Smooth muscle cell of the brain vasculature (primary cell): ENCODE measurements around the gene DUSP19.
A peak's percentile ranks its signal among the peaks of the same experiment; 100 is the strongest.

Source experiments
- DNase-seq: peaks from one replicate; pipeline ENCODE4 v3.0.0-alpha.2; 2012; ENCODE audit warnings: low read depth, low spot score

Gene DUSP19

DNA sequence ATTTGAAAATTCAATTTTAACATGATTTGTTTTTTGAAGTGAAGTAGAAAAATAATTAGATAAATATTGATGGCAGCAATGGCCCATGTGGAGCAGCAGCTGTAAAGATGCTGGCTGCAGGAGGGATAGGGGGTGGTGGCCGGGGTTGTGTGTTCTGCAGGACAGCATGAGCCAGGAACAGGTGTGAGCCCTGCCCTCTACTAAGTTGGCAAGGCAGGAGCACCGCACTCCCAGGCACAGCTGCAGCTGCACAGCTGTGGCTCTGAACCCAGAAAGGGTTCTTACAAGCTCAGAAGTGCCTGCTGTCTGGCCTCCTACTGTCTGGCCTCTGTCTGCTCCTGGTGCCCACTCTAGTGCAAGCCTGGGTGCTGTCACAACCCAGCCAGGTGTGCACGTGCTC is 10.0 kb upstream of the DUSP19 start:
- no peak for DNase-seq

DNA sequence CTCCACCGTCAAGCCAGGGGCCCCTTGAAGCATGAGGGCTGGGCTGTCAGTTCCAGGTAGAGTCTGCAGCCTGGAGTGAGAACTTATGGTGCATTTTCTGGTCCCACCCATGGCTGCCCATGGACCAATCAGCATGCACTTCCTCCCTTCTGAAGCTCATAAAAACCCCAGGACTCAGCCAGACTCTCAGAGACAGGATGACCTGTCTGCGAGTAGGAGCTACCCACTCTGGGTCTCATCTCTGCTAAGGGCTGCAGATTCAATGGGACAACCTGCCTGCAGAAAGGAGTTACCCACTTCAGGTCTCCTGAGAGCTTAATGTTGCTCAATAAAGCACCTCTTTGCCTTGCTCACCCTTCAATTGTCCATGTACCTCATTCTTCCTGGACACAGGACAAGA is 9.4 kb upstream of the DUSP19 start:
- no peak for DNase-seq

DNA sequence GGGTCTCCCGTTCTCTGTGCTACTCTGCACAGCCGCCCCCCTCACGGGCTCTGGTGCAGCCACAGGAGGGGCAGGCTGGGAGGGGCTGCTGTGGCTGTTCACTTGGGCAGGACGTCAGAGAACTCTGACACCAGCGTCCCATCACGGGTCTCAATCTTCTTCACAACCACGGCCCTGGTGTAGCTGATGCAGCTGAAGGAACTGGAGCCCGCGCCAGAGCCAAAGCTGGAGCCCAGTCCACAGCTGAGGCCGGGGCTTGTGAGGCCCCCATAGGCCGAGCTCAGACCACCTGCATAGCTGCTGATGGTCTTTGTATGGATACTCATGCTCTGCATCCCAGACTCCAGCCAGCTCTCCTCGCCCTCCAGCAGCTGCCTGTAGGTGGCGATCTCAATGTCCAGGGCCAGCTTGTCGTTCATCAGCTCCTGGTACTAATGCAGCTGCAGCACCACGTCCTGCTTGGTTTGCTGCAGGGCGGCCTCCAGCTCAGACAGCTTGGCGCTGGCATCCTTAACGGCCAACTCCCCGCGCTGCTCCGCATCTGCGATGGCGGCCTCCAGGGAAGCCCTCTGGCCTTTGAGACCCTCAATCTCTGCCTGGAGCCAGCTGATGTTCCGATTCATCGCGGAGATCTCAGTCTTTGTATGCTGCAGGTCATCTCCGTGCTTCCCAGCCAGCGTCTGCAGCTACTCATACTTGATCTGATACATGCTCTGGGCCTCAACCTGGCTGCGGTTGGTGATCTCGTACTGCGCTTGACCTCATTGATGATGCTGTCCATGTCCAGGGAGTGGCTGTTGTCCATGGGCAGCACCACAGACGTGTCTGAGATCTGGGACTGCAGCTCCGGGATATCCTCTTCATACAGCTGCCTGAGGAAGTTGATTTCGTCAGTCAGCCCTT is 7.4 kb upstream of the DUSP19 start:
- no peak for DNase-seq

DNA sequence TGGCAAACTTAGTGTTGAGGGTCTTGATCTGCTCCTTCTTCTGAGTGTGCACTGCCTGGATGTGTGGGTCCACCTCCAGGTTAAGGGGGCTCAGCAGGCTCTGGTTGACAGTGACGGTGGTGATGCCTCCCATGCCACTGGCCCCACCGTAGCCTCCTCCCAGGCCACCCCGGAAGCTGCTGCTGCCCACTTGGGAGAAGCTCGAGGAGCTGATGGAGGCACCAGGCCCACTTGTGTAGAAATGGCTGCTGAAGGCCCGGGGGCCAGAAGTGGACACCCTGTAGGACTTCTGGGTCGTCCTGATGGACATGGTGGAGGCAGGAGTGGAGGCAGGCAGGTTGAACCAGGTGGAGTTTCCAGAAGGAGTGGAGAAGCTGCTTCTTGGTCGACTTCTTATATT is 6.4 kb upstream of the DUSP19 start:
- DNase-seq = no peak

DNA sequence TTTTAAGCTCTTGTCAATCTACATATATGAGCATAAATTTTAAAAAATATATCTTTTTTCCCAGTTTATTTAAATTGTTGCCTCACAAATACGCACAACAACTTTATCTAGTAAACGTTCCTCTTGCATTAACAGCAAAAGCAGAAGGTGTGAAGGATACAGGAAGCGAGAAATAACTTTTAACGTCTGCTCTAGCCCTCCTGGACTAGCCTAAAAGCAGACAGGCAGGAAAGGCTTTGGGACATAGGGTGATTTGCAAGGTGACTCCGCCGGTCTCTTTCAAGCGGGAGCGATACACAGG is 434 bp upstream of the DUSP19 start:
- no peak for DNase-seq

DNA sequence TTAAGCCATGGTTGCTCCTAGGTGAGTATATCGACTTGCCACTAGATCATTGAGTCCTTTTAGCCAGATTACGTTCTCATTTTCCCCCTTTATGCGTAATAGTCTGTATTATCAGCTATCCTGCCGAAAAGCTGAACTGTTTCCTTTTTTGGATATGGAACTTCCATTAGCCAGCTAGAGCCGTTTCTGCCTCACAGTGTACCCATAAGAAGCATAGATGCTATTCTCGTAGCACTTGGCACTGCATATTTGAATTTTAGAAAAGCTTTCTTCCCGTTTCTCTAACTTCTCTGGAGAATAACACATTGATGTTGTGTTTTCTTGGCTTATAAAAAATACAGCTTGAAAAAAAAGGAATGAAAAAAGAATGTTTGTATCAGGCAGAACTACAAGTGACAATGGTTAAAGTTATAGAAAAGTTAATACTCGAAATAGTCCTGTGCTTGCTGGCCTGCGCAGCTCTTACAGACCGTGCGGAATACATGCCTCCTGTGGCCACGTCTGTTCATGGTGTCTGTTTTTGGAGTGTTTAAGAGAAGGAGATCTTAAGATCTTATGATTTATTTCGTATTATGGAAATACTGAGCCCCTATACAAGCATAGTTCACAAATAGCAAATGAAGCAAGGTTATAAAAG is 710 bp downstream of the DUSP19 start:
- no peak for DNase-seq

DNA sequence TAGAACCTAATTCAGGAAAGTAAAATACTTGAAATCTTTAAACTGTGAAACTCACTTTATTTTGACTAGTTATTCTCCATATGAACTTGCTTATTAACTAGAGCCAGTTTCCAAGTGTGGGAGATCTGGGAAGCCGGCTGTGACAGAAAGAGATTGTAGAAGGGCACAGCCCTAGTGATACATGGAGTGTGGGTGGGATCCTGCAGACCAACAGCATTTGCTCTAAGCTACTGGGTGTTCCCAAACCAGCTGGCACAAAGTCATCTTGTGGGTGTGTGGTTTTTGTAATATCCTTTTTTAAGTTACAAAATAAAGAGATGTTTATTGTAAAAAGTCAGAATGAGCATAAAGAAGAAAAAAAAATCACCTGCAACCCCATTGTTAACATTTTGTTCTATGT is 3.4 kb downstream of the DUSP19 start:
- DNase-seq = no peak

DNA sequence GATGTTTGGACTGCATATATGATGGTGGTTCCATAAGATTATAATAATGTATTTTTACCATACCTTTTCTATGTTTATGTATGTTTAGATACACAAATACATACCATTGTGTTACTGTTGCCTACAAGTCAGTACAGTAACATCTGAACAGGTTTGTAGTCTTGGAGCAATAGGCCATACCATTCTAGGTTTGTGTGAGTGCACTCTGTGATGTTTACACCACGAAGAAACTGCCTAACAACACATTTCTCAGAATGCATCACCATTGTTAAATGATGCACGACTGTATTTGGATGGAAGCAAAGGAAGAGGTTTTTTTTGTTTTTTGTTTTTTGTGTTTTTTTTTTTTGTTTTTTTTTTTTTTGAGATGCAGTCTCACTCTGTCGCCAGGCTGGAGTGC is 9.5 kb downstream of the DUSP19 start:
- DNase-seq = no peak

DNA sequence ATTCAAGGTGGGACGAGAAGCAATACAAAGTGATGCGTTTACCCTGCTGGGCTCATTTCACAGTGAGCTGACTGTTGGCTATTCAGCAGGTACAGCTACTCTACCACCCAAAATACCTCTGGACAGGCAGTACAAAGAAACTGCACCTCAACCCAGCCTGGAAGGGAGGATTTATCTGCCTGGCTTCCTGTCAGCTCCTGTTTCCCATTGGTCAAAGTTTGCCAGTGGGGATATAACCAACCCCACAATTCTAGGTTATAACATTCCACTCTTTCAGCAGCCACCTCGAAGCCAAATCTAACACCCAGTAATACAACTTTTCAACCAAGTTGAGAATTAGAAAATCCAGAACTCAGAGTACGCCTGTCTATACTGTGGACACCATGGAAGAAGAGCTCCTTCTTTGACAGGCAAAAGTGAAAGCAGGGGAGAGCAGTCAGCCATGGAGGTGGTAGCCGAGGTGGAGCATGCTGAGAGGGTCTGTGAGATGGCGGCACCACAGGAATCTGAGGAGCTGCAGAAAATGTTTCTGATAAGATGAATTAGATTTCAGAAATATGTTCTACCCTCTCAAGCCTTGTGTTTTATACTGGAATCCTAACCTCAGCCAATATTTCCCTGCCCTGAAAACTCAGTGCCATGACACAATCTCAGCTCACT is 10.8 kb downstream of the DUSP19 start:
- no peak for DNase-seq

DNA sequence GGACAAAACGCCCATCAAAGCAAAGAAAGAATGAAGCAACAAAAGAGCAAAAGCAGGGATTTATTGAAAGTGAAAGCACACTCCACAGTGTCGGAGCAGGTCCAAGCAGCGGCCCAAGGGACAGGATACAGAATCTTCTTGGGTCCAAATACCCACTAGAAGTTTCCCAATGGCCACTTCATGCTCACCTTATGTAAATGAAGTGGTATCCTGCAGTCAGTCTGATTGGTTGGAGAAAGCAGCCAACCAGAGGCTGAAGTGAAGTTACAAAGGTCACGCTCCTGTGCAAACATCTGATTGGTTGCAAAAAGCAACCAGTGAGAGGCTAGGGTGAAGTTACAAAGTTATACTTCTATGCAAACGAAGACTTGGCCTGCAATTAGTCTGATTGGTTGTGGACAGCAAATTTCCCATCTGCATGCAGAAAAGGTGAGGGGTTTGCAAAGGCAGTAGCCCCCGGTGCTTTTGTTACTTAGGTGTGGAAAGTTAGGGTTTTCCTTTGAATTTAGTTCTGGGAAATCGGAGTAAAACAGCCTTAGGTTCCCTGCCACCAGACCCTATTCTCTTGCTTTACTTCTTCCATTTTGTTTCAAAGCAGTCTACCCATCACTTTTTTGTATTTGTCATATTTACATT is 12.9 kb downstream of the DUSP19 start:
- DNase-seq = no peak

DNA sequence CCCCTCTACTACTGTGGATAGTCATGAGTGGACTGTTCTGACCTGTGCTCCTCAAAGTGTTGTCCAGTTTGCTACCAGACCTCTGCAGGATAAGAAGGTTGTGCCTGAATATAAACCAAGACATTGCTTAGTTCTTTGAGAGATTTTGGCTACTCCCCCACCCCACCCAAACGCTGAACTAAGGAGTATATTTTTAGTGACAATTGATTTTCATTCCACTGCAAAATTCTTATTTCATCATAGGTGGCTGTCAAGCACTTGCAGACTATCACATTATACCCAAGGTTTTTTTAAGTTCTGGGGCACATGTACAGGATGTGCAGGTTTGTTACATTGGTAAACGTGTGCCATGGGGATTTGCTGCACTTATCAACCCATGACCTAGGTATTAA is 13.4 kb downstream of the DUSP19 start:
- DNase-seq = no peak

DNA sequence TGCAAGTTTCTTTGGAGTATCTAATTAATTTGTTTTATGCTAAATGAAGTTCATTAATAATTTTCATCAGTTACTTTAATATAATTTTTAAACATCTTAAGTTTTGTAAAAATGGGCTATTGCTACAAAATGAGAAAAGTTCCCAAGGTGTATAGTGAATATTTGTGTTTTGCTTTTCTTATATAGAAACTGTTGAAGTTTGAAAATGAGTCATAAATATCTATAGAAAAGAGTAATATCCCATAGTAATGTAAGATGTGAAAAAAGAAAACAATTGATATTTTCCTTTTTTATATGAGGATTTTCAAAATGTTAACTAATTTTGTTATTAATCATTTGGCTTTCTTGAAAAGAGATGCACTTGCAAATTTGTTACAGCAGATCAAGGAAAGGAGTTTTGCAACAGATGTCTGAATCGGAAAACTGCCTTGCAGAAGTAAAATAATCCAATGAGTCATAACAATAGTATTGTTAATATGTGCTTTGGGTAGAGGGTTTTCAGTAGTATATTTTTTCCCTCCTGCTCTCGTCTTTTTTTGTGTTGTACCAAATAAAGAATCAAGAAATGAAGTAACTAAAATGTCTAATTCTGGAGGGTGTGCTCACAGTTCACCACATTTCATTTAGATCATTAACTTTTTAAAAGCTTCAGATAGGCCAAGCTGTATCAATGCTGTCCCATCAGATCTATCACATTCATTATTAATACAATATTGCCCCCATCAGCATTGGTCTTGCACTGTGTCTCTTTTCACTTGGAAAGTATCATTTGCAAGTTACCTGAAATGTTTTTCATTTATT is 15.5 kb downstream of the DUSP19 start:
- no peak for DNase-seq

DNA sequence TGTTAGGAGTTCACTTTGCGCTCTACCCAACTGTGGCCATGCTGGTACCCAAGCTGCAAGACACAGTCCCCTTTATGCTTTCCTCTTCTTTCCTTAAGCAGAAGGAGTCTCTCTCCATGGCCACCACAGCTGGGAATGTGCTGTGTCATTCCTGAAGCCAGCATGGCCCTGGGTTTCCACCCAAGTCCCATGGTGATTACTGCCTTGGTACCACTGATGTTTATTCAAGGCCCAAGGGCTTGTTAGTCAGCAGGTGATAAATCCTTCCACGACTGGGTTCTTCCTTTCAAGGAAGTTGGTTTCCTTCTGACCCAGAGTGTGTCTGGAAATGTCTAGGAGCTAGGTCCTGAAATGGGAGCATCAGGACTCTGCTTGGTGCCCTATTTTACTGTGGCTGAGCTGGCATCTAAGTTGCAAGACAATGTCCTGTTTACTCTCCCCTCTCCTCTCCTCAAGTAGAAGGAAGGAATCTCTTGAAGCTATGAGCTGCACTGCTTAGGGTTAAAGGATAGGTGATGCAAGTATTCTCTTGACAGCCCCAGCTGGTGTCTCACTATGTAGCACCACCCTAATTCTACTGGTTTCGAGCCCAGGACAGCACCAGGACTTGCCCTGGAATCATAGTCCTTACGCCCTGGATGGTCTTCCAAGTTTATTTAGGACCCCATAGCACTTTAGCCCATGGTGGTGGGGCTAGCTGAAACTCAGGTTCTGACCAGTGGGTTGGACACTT is 27.0 kb downstream of the DUSP19 start:
- no peak for DNase-seq

DNA sequence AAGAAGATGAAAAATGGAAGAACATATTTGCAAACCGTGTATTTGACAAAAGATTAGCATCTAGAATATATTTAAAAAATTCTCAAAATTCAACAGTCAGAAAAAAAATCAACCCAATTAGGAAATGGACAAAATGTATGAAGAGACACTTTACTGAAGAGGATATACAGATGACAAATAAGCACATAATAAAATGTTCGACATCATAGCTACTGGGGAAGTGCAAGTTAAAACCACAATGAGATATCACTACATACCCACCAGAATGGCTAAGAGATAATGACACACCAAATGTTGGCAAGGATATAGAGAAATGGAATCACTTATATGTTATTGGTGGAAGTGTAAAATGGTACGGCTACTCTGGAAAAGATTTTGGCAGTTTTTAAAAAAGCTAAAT is 34.0 kb downstream of the DUSP19 start:
- DNase-seq = no peak

DNA sequence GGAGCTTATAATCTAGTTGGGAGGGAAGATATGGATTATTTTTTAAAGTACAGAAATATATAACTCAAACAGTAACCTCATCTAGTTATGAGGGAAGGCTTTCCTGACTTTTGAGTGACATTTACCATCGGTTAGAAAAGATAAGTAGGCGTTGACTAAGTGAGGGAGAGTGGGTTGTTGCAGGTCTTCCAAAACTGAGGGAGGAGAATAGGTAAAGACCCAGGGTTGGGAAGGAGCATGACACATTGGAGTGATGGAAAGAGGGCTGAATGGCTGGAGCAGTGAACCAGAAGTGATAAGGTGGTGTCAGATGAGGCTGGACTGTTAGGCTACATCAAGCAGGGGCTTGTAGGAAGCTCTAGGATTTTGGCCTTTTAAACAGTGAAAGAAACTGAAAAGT is 35.1 kb downstream of the DUSP19 start:
- DNase-seq = no peak

DNA sequence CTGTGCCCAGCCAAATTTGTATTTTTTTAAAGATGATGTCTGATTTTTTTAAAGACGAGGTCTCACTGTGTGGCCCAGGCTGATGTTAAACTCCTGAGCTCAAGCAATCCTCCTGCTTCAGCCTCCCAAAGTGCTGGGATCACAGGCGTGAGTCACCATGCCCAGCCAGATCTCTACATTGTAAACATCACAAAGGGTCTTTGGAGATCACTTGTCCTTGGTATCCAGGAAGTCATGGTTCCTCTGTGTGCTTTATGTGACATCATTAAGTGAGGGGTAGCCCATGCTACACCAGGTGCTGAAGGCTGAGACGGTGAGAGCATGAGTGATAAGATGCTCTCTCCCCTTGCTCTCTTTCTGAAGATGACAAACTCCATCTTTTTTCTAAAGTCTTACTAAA is 38.7 kb downstream of the DUSP19 start:
- no peak for DNase-seq

DNA sequence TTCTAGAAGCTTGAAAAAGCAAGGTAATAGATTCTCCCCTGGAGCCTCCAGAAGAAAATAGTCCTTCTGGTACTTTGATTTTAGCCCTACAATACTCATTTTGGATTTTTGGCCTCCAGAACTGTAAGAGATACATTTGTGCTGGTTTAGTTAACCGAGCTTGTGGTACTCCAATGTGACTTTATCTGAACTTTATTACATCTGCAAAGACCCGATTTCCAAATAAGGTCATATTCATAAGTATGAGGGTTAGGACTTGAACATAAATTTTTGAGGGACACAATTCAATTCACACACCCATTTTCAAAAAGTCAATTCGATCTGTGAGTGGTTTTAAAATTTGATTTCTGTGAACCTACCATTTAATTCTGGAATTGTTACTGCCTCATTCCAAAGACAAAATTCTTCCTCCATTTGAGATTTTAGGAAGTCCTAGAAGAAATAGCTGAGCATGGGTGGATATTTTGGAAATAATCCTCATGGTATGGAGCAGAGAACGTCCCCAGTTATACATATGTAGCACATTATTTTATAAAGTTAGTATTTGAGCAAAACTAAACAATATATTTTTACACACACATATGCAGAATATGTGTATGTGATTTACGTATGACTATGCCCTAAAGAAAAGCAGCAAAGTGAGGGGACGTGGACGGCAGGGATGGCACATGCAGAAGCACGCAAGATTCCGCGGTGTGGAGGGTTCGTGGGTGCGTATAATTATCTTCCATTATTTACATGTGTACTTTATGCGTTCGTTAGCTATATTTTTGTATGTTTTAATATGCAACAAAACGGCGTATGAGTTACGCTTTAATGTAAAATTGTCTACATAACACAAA is 44.8 kb downstream of the DUSP19 start:
- no peak for DNase-seq

DNA sequence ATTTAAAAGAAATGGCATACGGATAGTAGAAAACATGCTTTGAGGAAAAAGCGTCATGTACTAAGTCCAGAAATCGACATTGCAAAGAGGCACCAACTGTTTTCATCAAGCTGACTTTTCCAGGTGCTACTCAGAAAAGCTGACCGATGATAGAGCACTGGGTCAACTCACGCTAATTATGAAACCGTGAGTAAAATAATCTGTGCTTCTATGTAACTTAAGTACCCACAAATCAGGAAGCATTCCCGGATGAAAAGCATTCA is 45.3 kb downstream of the DUSP19 start:
- DNase-seq = no peak

DNA sequence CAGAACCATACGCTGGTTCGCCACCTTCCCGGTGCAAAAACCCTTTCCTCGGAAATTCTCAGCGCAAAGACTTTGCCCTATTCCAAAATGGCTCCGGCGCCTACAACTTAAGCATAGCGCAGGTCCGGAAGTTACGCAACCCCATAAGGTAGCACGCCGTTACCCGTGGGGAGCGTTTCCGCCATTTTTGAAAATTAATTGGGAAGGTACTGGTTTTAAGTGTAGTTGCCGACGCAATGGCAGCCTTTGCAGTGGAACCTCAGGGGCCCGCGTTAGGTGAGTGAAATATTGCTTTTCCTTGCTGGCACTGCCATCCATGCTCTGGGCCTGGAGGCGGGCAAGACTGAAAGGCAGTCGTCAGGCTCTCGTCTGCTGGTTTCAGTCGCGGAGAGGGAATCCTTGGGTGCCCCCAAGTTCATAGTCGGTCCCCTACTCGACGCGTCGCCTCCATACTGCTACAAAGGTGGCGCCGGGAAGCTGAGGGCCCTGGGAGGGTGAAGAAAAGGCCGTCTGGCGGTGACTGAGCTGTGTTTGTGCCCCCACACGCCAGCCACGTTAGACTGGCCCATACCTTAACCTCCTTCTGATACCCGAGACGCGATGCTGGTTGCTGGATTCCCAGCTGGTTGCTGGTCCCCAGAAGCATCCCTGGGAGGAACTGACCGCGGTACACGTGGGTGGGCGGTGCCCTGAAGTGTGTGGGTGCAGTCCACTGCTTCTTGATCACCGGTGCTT is 45.8 kb downstream of the DUSP19 start, which contains the start of gene NUP35:
Gene NUP35 (plus strand): TSS at position 222 of the 735 bp plus-strand sequence. CDS start 15 bp downstream, at position 237.
- DNase-seq = peak; percentile 77

DNA sequence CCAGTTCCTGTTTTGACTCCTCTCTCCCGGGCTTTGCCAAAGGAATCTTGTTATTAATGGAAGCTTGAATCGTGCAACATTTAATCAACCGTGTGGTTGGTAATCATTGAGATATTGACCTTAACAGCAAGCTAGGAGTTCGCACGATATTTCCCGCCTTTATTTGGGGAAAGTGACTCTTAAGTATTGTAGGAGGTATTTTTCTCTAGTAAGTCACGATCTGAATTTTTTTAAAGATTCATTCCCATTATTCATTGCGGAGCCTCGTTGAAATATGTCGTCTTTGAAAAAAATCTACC is 46.4 kb downstream of the DUSP19 start:
- DNase-seq = no peak
